Astrocyte of the cerebellum (primary cell): ENCODE data around the gene LSM3.

ENCODE experiments used
- DNase-seq: peaks from one replicate; pipeline ENCODE4 v3.0.0-alpha.2; 2011; ENCODE audit warnings: low read depth
- H3K4me3 ChIP-seq: 2 replicates; pipeline ENCODE4 v1.5.1; 2011; ENCODE audit warnings: mild to moderate bottlenecking, low read depth, low read length, moderate library complexity
- CTCF ChIP-seq: IDR thresholded peaks from 2 replicates; pipeline ENCODE4 v1.5.1; 2012; ENCODE audit warnings: low read length, low read depth, moderate library complexity, mild to moderate bottlenecking; ENCODE audit errors: missing control alignments
- in situ Hi-C: cut with HindIII; loops from 2 replicates; pipeline ENCODE4 v1.10.0; 2017; ENCODE audit warnings: low sequenced_read_pairs

The LSM3 gene

DNA sequence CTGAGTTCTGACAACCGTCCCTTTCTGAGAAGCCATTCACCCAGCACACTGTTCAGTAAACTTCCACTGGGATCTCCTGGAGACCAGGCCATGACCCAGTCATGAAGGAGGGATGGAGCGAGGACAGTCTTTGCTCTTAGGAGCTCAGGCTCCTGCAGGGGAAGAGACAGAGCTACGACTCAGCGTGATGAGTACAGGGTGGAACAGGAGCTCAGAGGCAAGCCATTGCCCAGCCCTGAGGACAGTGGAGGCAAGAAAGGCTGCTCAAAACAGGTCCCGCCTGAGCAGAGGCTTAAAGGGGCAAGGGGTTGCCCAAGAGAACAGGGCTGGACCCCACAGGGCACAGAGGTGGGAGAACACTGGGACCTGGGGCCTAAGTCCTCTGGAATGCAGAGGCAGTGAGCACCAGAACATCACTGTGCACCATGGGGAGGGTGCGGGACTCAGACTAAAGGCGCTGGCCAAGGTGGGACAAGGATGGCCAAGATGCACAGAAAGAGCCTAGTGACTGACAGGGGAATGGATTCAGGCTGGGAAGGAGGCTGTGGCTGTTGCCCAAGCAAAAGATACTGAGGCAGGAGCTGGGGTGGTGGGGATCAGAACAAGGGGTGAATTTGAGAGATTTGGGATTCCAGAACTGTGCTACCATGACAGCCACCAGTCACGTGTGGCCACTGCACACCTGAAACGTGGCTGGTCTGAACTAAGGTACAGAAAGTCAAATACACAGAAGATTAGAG, 28.0 kb upstream of the LSM3 start:
- TF ChIP-seq CTCF = no peak
- no peak for DNase-seq
- no peak overlapping the region for H3K4me3 ChIP-seq
- in situ Hi-C loops = no loop called here

DNA sequence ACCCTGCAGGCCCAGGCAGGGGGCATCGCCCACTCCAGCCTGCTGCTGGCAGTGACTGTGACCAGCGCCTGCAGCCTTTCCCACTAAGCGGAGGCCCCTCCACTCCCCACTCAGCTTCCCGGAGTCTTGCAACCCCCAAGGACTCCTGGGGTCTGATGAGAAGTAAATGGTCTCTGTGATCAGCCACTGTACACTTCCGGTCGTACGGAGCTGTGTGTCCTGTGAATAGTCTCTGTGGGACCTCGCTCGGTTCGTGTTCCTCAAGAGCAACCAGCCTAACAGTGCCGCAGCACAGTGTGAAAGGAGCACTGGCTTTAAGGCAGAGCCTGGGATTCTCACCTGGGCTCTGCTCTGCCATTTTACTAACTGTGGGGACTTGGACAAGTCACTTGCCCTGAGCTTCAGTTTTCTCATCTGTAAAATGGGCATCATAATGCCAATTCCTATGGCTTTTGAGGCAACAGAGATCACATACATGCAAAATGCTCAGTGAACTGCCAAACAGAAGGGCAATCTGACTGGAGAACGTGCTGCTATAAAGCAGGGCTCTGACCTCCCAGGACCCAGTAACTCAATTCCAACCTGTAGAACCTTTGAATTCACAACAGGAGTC, 27.0 kb upstream of the LSM3 start:
- DNase-seq = no peak
- in situ Hi-C loops = no loop called here
- TF ChIP-seq CTCF = no peak
- H3K4me3 ChIP-seq = no peak overlapping the region

DNA sequence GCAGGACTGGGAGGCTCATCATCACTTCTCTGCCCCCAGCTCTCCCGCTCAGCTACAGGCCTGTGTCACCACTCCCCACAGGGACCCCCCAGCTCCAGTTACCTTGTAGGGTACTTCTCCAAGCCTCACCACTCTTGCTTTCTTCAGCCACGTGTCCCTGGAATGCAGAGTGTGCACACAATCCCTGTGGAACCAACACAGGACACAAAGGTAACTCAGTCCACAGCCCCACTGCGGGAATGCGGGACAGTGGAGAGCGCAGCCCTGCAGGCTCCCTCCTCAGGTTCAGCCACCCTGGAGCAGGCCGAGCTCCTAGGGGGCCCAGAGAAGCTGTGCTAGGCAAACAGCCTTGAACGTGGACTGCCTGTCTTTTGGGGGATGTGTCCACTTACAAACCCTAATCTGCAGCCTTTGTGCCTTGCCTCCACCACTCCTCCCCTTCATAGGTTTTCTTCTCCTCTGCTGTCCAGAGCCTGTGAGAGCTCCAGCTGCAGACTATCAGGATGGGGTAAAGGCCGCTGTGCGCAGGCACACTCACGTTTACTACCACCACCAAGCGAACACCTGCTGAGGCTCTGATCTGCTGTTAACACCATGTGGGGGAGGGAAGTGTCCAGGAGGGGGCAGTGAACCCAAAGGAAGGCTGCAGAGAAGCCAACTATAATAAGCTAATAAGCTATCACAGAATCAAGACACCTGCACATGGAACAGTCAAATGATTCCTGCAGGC, 26.2 kb upstream of the LSM3 start:
- in situ Hi-C loops = no loop called here
- no peak for DNase-seq
- TF ChIP-seq CTCF = peak; percentile 26
- no peak overlapping the region for H3K4me3 ChIP-seq

DNA sequence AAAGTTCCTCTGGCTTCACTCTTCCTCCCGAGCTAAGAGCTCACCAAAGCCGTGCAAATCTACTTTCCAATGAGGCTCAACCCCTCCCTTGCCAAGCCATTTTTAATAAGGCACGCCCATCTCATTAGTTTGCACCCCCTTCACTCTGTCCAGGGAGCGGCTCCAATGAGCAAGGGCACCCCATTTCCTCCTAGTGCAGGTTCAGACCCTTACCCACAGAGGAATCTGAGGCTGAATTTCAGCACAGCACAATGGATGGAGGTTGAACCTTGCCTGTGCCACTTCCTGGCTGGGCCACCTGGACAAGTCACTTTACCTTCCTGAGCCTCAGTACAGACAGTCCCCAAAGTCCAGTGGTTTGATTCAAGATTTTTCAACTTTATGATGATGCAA, 25.7 kb upstream of the LSM3 start:
- no peak overlapping the region for H3K4me3 ChIP-seq
- TF ChIP-seq CTCF = no peak
- in situ Hi-C loops = no loop called here
- DNase-seq = no peak

GRCh38 chr3:14153663-14154062, 25.0 kb upstream of the LSM3 start:
- in situ Hi-C loops = no loop called here
- DNase-seq = no peak
- H3K4me3 ChIP-seq = no peak overlapping the region
- no peak for TF ChIP-seq CTCF

- H3K4me3 ChIP-seq = no peak overlapping the region
- no peak for DNase-seq
- in situ Hi-C loops = no loop called here
- no peak for TF ChIP-seq CTCF
These were observed 24.3 kb upstream of the LSM3 start for GRCh38 chr3:14154276-14154675.
